ENCODE measurements around the gene GLP2R.
A peak's percentile ranks its signal among the peaks of the same experiment; 100 is the strongest.

The GLP2R gene

DNA sequence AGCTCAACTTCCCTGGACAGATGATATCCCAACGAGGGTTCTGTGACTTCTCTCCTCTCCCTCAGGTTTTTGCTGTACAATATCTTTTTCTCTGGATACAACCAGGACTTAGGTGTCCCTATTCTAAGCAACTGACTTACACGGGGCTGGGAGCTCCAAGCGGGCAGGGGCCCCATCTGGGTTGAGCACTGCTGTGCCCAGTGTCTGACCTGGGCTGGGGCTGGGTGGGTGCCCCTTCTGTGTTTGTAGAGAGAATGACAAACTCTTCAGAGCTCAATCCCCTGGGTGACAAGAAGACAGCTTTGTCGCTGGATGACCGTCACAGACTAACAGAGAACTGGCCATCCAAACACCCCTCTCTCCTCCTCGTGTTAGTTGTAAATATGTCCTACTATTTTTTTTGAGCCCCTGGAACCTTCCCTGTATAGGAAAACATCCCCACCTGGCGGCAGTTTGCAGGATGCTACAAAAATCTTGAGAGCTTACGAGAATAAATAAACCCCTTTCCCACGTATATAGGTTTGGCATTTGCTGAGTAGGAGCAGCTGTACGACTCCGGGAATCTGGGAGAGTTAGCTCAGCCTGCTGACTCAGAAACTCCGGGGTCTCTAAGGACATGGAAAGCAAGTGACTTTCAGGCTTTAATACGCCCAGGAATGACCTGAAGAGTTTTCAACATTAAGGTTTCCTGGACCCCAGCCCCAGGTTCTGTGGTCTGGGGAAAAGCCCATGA is 103.0 kb downstream of the GLP2R start:
- H3K27ac ChIP-seq (ENCODE audit: low read depth, low read length) = no peak overlapping the region

DNA sequence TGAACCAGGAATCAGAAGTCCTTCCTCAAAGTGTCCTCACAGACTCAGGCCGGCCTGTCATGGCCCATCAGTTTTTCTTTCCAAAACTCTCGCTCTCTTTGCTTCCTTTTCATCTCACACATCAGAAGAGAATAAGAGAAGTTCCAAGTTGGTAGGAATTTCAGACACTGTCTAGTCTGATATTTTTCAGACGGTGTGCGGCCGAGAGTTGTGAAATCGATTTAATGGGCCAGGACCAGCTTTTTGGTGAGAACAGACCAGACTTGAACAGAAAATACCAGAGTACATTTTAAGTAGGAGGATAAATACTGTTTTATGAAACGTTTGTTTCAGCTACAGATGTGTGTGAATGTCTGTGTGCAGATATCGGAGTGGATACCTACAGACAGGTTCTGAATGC is 104.1 kb downstream of the GLP2R start:
- H3K4me2 ChIP-seq (ENCODE audit: low read length) = no peak overlapping the region
- no peak for DNase-seq
- H3K27me3 ChIP-seq (ENCODE audit: insufficient read depth, low read length, poor library complexity) = no peaks in the 10 kb centered on the region
- H2BK120ac ChIP-seq (ENCODE audit: low read depth, low read length) = no peak overlapping the region
- H4K8ac ChIP-seq (ENCODE audit: low read depth, low read length) = no peak overlapping the region
- no peak overlapping the region for H4K5ac ChIP-seq (ENCODE audit: low read length)
- no peak overlapping the region for H3K23ac ChIP-seq (ENCODE audit: low read length)
- H3K4ac ChIP-seq (ENCODE audit: low read depth, low read length) = no peak overlapping the region
- no peaks in the 10 kb centered on the region for H3K4me1 ChIP-seq (ENCODE audit: control insufficient read depth, low read depth, low read length)
- H2BK15ac ChIP-seq (replicated peaks; ENCODE audit: low read depth) = no peak overlapping the region
- no peak overlapping the region for H3K9ac ChIP-seq (ENCODE audit: low read length)
- WGBS (ENCODE audit: extremely low coverage, insufficient coverage, low lambda C conversion rate) = no CpG with 5 or more reads among the region's 8 CpGs
- H3K36me3 ChIP-seq (ENCODE audit: control insufficient read depth, insufficient read depth, low read length) = no peaks in the 10 kb centered on the region
- H2AK5ac ChIP-seq (ENCODE audit: low read length) = no peak overlapping the region
- H3K79me2 ChIP-seq (ENCODE audit: control insufficient read depth, insufficient read depth, low read length) = no peaks in the 10 kb centered on the region
- no peaks in the 10 kb centered on the region for H3K79me1 ChIP-seq (ENCODE audit: low read length)
- H3K18ac ChIP-seq (ENCODE audit: low read length) = no peak overlapping the region
- no peak overlapping the region for H3K27ac ChIP-seq (ENCODE audit: low read depth, low read length)
- H2BK5ac ChIP-seq (ENCODE audit: low read length) = no peak overlapping the region
- no peak overlapping the region for H3K56ac ChIP-seq (ENCODE audit: low read length)
- H3K4me3 ChIP-seq (ENCODE audit: low read length) = no peak overlapping the region

More for the DNA sequence above, 103.0 kb downstream of the GLP2R start:
- Histone ChIP-seq H3K18ac (ENCODE audit: low read length) (no peak overlapping the region), H3K56ac (ENCODE audit: low read length) (no peak overlapping the region), H3K23ac (ENCODE audit: low read length) (no peak overlapping the region), H2BK15ac (replicated peaks; ENCODE audit: low read depth) (no peak overlapping the region), H3K4ac (ENCODE audit: low read depth, low read length) (no peak overlapping the region), H3K4me1 (ENCODE audit: control insufficient read depth, low read depth, low read length) (no peaks in the 10 kb centered on the region), H3K79me1 (ENCODE audit: low read length) (no peaks in the 10 kb centered on the region), H3K79me2 (ENCODE audit: control insufficient read depth, insufficient read depth, low read length) (no peaks in the 10 kb centered on the region), H3K4me3 (ENCODE audit: low read length) (no peak overlapping the region), H3K27me3 (ENCODE audit: insufficient read depth, low read length, poor library complexity) (no peaks in the 10 kb centered on the region), H2AK5ac (ENCODE audit: low read length) (no peak overlapping the region), H4K8ac (ENCODE audit: low read depth, low read length) (no peak overlapping the region), H3K4me2 (ENCODE audit: low read length) (no peak overlapping the region), H3K36me3 (ENCODE audit: control insufficient read depth, insufficient read depth, low read length) (no peaks in the 10 kb centered on the region), H3K9ac (ENCODE audit: low read length) (no peak overlapping the region), H4K5ac (ENCODE audit: low read length) (no peak overlapping the region), H2BK120ac (ENCODE audit: low read depth, low read length) (no peak overlapping the region), H2BK5ac (ENCODE audit: low read length) (no peak overlapping the region)
- no CpG with 5 or more reads among the region's 13 CpGs for WGBS (ENCODE audit: extremely low coverage, insufficient coverage, low lambda C conversion rate)
- DNase-seq = peak; percentile 83

DNA sequence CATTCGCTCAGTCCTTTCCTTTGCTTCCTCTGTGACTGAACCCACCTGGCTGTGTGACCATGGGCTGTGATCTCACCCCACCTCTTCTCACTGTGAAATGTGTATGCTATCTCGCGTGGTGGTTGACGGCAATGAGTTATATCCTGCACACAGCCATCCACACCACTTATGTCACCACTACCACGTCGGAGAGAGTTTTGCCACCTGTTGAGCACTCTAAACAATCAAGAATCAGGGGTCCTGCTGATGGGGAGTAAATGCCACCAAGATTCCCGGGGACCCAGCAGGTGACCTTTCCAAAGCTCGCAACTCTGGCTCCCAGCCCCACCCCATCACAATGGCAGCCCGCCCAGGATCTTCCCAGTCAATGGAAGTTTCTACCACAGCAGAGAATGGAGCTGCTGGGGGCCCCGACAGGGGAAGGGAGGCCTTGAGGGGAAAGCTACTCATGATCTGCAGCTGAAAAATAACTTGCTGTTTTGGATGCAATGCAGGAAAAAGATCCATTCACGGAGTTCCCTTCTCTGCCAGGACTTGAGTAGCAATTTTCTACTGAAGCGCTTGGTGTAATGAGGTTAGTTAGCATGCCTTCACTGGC is 105.5 kb downstream of the GLP2R start:
- no peak overlapping the region for H2BK120ac ChIP-seq (ENCODE audit: low read depth, low read length)
- H2AK5ac ChIP-seq (ENCODE audit: low read length) = no peak overlapping the region
- H4K5ac ChIP-seq (ENCODE audit: low read length) = no peak overlapping the region
- no peak overlapping the region for H3K27ac ChIP-seq (ENCODE audit: low read depth, low read length)
- H3K79me2 ChIP-seq (ENCODE audit: control insufficient read depth, insufficient read depth, low read length) = no peaks in the 10 kb centered on the region
- H3K23ac ChIP-seq (ENCODE audit: low read length) = no peak overlapping the region
- DNase-seq = no peak
- H2BK15ac ChIP-seq (replicated peaks; ENCODE audit: low read depth) = no peak overlapping the region
- H2BK5ac ChIP-seq (ENCODE audit: low read length) = no peak overlapping the region
- H3K79me1 ChIP-seq (ENCODE audit: low read length) = no peaks in the 10 kb centered on the region
- H4K8ac ChIP-seq (ENCODE audit: low read depth, low read length) = no peak overlapping the region
- H3K36me3 ChIP-seq (ENCODE audit: control insufficient read depth, insufficient read depth, low read length) = no peaks in the 10 kb centered on the region
- no peak overlapping the region for H3K18ac ChIP-seq (ENCODE audit: low read length)
- H3K4me1 ChIP-seq (ENCODE audit: control insufficient read depth, low read depth, low read length) = no peaks in the 10 kb centered on the region
- H3K56ac ChIP-seq (ENCODE audit: low read length) = no peak overlapping the region
- WGBS (ENCODE audit: extremely low coverage, insufficient coverage, low lambda C conversion rate) = no CpG with 5 or more reads among the region's 12 CpGs
- H3K27me3 ChIP-seq (ENCODE audit: insufficient read depth, low read length, poor library complexity) = no peaks in the 10 kb centered on the region
- H3K9ac ChIP-seq (ENCODE audit: low read length) = no peak overlapping the region
- H3K4me2 ChIP-seq (ENCODE audit: low read length) = no peak overlapping the region
- H3K4ac ChIP-seq (ENCODE audit: low read depth, low read length) = no peak overlapping the region
- H3K4me3 ChIP-seq (ENCODE audit: low read length) = no peak overlapping the region

DNA sequence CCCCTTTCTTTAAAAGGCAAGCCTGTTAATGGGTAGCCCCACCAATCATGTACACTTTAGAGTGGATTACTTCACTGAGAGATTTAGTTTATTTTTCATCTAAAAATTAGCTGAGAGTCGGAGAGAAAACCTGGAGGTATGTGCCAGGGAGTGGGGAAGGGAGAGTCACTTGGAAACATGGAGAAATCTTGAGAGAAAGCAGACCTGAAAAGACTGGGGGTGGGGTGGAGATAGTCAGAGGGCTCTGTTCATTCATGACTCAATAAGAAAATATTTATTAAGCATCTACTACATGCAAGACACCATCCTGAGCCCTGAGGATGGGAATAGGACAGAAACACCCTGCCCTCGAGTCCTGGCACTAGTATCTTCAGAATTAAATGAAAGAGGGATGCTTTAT is 106.8 kb downstream of the GLP2R start:
- Histone ChIP-seq H2BK15ac (replicated peaks; ENCODE audit: low read depth) (no peak overlapping the region), H4K5ac (ENCODE audit: low read length) (no peak overlapping the region), H2BK5ac (ENCODE audit: low read length) (no peak overlapping the region), H3K56ac (ENCODE audit: low read length) (no peak overlapping the region), H3K79me2 (ENCODE audit: control insufficient read depth, insufficient read depth, low read length) (no peaks in the 10 kb centered on the region), H2AK5ac (ENCODE audit: low read length) (no peak overlapping the region), H3K27me3 (ENCODE audit: insufficient read depth, low read length, poor library complexity) (no peaks in the 10 kb centered on the region), H3K4ac (ENCODE audit: low read depth, low read length) (no peak overlapping the region), H3K4me2 (ENCODE audit: low read length) (no peak overlapping the region), H3K4me1 (ENCODE audit: control insufficient read depth, low read depth, low read length) (no peaks in the 10 kb centered on the region), H3K27ac (ENCODE audit: low read depth, low read length) (no peak overlapping the region), H3K4me3 (ENCODE audit: low read length) (no peak overlapping the region), H2BK120ac (ENCODE audit: low read depth, low read length) (no peak overlapping the region), H3K36me3 (ENCODE audit: control insufficient read depth, insufficient read depth, low read length) (no peaks in the 10 kb centered on the region), H3K18ac (ENCODE audit: low read length) (no peak overlapping the region), H3K79me1 (ENCODE audit: low read length) (no peaks in the 10 kb centered on the region), H3K9ac (ENCODE audit: low read length) (no peak overlapping the region), H3K23ac (ENCODE audit: low read length) (no peak overlapping the region), H4K8ac (ENCODE audit: low read depth, low read length) (no peak overlapping the region)
- no CpG with 5 or more reads among the region's 2 CpGs for WGBS (ENCODE audit: extremely low coverage, insufficient coverage, low lambda C conversion rate)
- no peak for DNase-seq

DNA sequence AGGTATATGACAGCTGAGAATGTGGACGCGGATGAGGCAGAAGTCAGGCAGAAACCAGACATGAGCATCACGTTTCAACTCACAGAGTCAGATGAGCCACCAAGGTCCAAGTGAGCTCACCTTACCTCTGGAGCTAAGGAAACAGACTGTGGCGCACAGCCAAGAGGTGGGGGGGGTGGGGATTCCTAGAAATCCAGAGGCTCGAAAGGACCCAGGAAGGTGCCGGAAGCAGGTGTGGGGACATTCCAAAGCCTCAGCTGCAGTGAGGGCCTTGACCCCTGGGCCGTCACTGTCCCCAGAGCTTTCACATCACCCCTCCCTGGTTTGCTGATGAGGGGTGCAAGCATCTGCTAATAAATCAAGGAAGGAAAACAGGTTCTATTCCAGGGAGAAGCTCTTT is 108.6 kb downstream of the GLP2R start:
- no peak overlapping the region for H3K27ac ChIP-seq (ENCODE audit: low read depth, low read length)
- H3K27me3 ChIP-seq (ENCODE audit: insufficient read depth, low read length, poor library complexity) = no peaks in the 10 kb centered on the region
- no peaks in the 10 kb centered on the region for H3K79me2 ChIP-seq (ENCODE audit: control insufficient read depth, insufficient read depth, low read length)
- H3K4me3 ChIP-seq (ENCODE audit: low read length) = no peak overlapping the region
- WGBS (ENCODE audit: extremely low coverage, insufficient coverage, low lambda C conversion rate) = no CpG with 5 or more reads among the region's 7 CpGs
- H3K4me1 ChIP-seq (ENCODE audit: control insufficient read depth, low read depth, low read length) = no peaks in the 10 kb centered on the region
- no peaks in the 10 kb centered on the region for H3K36me3 ChIP-seq (ENCODE audit: control insufficient read depth, insufficient read depth, low read length)
- H2BK5ac ChIP-seq (ENCODE audit: low read length) = no peak overlapping the region
- no peak overlapping the region for H3K18ac ChIP-seq (ENCODE audit: low read length)
- H4K5ac ChIP-seq (ENCODE audit: low read length) = no peak overlapping the region
- H3K9ac ChIP-seq (ENCODE audit: low read length) = no peak overlapping the region
- H2BK120ac ChIP-seq (ENCODE audit: low read depth, low read length) = no peak overlapping the region
- no peak overlapping the region for H3K56ac ChIP-seq (ENCODE audit: low read length)
- no peak for DNase-seq
- no peaks in the 10 kb centered on the region for H3K79me1 ChIP-seq (ENCODE audit: low read length)
- no peak overlapping the region for H3K4ac ChIP-seq (ENCODE audit: low read depth, low read length)
- no peak overlapping the region for H2AK5ac ChIP-seq (ENCODE audit: low read length)
- no peak overlapping the region for H4K8ac ChIP-seq (ENCODE audit: low read depth, low read length)
- no peak overlapping the region for H2BK15ac ChIP-seq (replicated peaks; ENCODE audit: low read depth)
- H3K23ac ChIP-seq (ENCODE audit: low read length) = no peak overlapping the region
- no peak overlapping the region for H3K4me2 ChIP-seq (ENCODE audit: low read length)

DNA sequence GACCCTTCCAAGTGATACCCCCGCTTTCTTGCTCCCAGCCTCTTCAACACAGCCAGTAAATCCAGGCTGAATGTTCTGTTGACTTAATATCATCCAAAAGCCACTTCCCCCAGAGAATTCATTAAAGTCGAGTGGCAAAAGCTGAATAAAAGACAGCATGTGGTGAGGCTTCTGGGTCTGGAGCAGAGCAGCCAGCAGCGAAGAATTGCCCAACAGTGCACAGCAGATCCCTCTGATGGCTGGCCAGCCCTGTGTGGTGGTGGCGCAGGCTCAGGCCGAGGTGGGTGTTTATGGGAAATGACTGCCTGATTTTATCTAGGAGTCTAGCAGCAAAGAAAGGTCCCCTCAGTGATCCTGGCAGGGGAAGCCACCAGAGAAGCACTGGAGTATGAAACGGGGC is 109.7 kb downstream of the GLP2R start:
- Histone ChIP-seq H2BK5ac (ENCODE audit: low read length) (no peak overlapping the region), H3K4me3 (ENCODE audit: low read length) (no peak overlapping the region), H3K27me3 (ENCODE audit: insufficient read depth, low read length, poor library complexity) (no peaks in the 10 kb centered on the region), H3K4me2 (ENCODE audit: low read length) (no peak overlapping the region), H3K23ac (ENCODE audit: low read length) (no peak overlapping the region), H3K56ac (ENCODE audit: low read length) (no peak overlapping the region), H3K79me2 (ENCODE audit: control insufficient read depth, insufficient read depth, low read length) (no peaks in the 10 kb centered on the region), H2BK120ac (ENCODE audit: low read depth, low read length) (no peak overlapping the region), H3K18ac (ENCODE audit: low read length) (no peak overlapping the region), H3K9ac (ENCODE audit: low read length) (no peak overlapping the region), H4K5ac (ENCODE audit: low read length) (no peak overlapping the region), H3K27ac (ENCODE audit: low read depth, low read length) (no peak overlapping the region), H3K79me1 (ENCODE audit: low read length) (no peaks in the 10 kb centered on the region), H3K4me1 (ENCODE audit: control insufficient read depth, low read depth, low read length) (no peaks in the 10 kb centered on the region), H4K8ac (ENCODE audit: low read depth, low read length) (no peak overlapping the region), H2BK15ac (replicated peaks; ENCODE audit: low read depth) (no peak overlapping the region), H2AK5ac (ENCODE audit: low read length) (no peak overlapping the region), H3K4ac (ENCODE audit: low read depth, low read length) (no peak overlapping the region), H3K36me3 (ENCODE audit: control insufficient read depth, insufficient read depth, low read length) (no peaks in the 10 kb centered on the region)
- no CpG with 5 or more reads among the region's 6 CpGs for whole genome bisulfite sequencing (ENCODE audit: extremely low coverage, insufficient coverage, low lambda C conversion rate)
- DNase-seq = no peak

Data from mesendoderm (in vitro differentiated cells).